WI38 (cell line): ENCODE measurements around the gene STK32C.

Experiments used
- H3K4me3 ChIP-seq: 2 replicates; pipeline ENCODE4 v1.5.1; 2011; ENCODE audit warnings: low read depth, mild to moderate bottlenecking, control low read depth, low read length
- TF ChIP-seq, protein P1 (sequence below): IDR thresholded peaks from 2 replicates; pipeline ENCODE4 v1.5.1; 2012; ENCODE audit warnings: low read depth, mild to moderate bottlenecking, control low read depth, low read length

The STK32C gene

GRCh38 chr10:132304756-132305509 is 2.8 kb downstream of the STK32C start:
- TF ChIP-seq, protein P1, sequence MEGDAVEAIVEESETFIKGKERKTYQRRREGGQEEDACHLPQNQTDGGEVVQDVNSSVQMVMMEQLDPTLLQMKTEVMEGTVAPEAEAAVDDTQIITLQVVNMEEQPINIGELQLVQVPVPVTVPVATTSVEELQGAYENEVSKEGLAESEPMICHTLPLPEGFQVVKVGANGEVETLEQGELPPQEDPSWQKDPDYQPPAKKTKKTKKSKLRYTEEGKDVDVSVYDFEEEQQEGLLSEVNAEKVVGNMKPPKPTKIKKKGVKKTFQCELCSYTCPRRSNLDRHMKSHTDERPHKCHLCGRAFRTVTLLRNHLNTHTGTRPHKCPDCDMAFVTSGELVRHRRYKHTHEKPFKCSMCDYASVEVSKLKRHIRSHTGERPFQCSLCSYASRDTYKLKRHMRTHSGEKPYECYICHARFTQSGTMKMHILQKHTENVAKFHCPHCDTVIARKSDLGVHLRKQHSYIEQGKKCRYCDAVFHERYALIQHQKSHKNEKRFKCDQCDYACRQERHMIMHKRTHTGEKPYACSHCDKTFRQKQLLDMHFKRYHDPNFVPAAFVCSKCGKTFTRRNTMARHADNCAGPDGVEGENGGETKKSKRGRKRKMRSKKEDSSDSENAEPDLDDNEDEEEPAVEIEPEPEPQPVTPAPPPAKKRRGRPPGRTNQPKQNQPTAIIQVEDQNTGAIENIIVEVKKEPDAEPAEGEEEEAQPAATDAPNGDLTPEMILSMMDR: no peak

GRCh38 chr10:132303361-132304115 is 4.2 kb downstream of the STK32C start:
- TF ChIP-seq, protein P1: no peak
- H3K4me3 ChIP-seq: no peak overlapping the region

More at GRCh38 chr10:132304756-132305509, 2.8 kb downstream of the STK32C start:
- H3K4me3 ChIP-seq: no peak overlapping the region

DNA sequence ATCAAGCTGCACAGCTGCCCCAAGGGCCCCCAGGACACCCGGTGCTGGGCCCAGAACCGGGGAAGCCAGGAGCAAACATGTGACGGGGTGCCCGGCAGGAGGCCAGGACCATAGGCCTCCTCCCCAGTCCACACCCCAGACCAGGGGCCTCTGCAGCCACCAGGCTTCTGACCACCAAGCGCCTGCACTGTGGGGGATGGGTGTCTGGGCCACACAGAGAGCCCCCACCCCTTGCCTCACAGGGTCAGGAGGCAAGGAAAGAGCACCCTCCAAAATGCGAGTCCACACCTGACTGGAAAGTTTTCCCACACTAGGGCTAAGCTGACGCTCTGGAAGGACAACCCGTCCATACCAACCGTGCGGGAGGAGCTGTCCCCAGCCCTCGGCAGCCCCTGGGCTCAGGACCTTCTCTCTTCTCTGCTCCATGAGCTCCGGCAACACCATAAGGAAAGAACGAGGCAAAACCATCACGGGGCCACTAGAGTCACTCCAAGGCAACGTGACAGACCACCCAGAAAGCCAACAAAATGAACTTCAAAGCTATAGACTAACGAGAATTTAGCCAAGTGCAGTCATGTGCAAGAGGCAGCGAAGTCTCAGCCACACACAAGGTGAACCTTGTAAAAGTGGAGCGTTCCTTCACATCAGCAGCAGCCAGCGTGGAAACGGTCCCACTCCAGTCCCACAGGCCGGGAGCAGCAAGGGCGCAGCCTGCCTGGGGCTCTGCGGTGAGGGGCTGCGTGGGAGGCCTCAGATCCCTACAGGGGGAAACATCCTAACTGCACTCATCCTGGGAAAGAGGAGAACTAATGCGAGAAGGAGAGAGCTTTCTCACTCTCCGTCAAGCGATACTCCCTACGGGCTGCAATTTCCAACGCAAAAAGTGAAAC is 5.1 kb downstream of the STK32C start:
- H3K4me3 ChIP-seq: no peak overlapping the region
- TF ChIP-seq, protein P1: no peak

GRCh38 chr10:132301371-132302330 is 6.1 kb downstream of the STK32C start:
- H3K4me3 ChIP-seq: no peak overlapping the region
- TF ChIP-seq, protein P1: no peak

DNA sequence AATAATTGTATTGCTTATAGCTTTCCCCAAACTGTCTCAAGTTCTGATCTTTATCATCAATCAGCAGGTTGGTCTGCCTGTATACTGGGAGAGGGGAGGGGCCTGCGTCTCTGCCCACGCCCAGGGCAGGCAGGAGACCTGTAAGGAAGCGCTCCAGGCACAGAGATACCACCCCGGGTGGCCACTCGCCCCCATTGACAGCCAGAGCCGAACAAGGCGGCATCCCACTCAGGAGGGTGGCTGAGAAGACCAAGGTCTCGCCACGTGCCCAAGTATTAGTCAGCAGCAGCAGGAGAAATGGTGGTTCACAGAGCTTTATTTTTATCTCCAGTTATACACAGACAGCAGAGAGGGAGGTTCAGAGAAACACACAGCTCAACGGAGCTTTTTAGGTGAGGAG is 7.2 kb downstream of the STK32C start:
- no peak overlapping the region for H3K4me3 ChIP-seq
- TF ChIP-seq, protein P1: no peak
